Right cardiac atrium (tissue), 5 donors: ENCODE measurements around the gene STOML1. TPM values are rescaled to one million over a fixed set of nuclear protein-coding genes. Genes with fewer than 3 reads are reported as not detected.

Source experiments
- ATAC-seq, 2 donors: fragments of 200-7000 bp; cut with Tn5 transposase; one replicate each; pipeline versions ENCODE4 v1.8.0 to v1.9.1; 2020; ENCODE audit warnings: moderate library complexity in 2 of 2, mild to moderate bottlenecking in 1 of 2
- DNase-seq, 3 donors: peaks; one replicate each; pipeline ENCODE4 v3.0.0-alpha.2; 2020
- H3K27ac ChIP-seq: one replicate; pipeline ENCODE4 v1.5.1; 2013; ENCODE audit warnings: mild to moderate bottlenecking, low read length, control low read depth, moderate library complexity
- H3K27me3 ChIP-seq: one replicate; pipeline ENCODE4 v1.6.1; 2013; ENCODE audit not compliant: control insufficient read depth, insufficient read depth
- H3K4me1 ChIP-seq: one replicate; pipeline ENCODE4 v1.6.1; 2013; ENCODE audit warnings: low read length; ENCODE audit not compliant: control insufficient read depth, insufficient read depth
- H3K4me3 ChIP-seq: one replicate; pipeline ENCODE4 v1.5.1; 2013; ENCODE audit warnings: low read length, control low read depth
- H3K9me3 ChIP-seq: one replicate; pipeline ENCODE4 v1.6.1; 2013; ENCODE audit warnings: low read length; ENCODE audit not compliant: control insufficient read depth
- WGBS: extraction: QIAGEN DNeasy Blood & Tissue Kit; methylation state at CpG from one replicate; pipeline ENCODE4 v1.1.7; 2013; 5-methylcytosine and 5-hydroxymethylcytosine counted together
- intact Hi-C, 4 donors: fragments of 100-400 bp; cut with DNase I; formaldehyde crosslinking; loops; one replicate each; pipeline versions ENCODE4 v1.11.0 to v1.14.0; 2022 to 2023
- polyA plus RNA-seq: library from polyadenylated mRNA; stranded (reverse); fragments of 200-250 nt; gene quantifications from one replicate; pipeline ENCODE4 v1.2.3, GENCODE V29; 2013
- total RNA-seq, 4 donors: library from RNA; stranded (reverse); fragmentation: NEBNext Ultra II Directional; extraction: Animal tissue kit (Norgen Biotek cat#: 25700); gene quantifications; one replicate each; pipeline ENCODE4 v1.2.1, GENCODE V29; 2021
- donor health status: healthy with polysubstance abuse.
- donor health status: DM: no; HTN: yes; CAD: no.
- donor health status: DM: no; HTN: no; CAD: no.
- donor health status: DM: no; HTN: yes; CAD: no; lungs with severe emphysema.
- donor health status: DM: yes; HTN: yes; CAD: no.

The STOML1 gene
- total and polyA plus RNA-seq, 5 donors: 14.9 to 24.3 (median 17.9) TPM

- no peaks in the 10 kb centered on the region for H3K27me3 ChIP-seq
- intact Hi-C loops: no loop called here
- H3K4me3 ChIP-seq: no peak overlapping the region
- 38% methylated on average over 13 of the region's 13 CpGs for WGBS
- H3K4me1 ChIP-seq: peaks cover 11% of the 10 kb centered on the region
- H3K9me3 ChIP-seq: no peaks in the 10 kb centered on the region
- peak overlapping the region; percentile 93 for H3K27ac ChIP-seq
- DNase-seq (peak in 1 of 3 donors; percentile 76), ATAC-seq (peak; percentile 0 to 43)
Measured at GRCh38 chr15:73951601-73952000, 40.5 kb downstream of the STOML1 start.

- 3% methylated on average over 15 of the region's 15 CpGs for WGBS
- Histone ChIP-seq H3K9me3 (no peaks in the 10 kb centered on the region), H3K4me1 (peaks cover 11% of the 10 kb centered on the region), H3K27me3 (no peaks in the 10 kb centered on the region), H3K27ac (peak overlapping the region; percentile 93), H3K4me3 (no peak overlapping the region)
- DNase-seq: peak; percentile 95 to 98 (median 97)
- intact Hi-C loops: no loop called here
- peak; percentile 95 to 96 for ATAC-seq
Measured at GRCh38 chr15:73950831-73951561, 41.1 kb downstream of the STOML1 start.

DNA sequence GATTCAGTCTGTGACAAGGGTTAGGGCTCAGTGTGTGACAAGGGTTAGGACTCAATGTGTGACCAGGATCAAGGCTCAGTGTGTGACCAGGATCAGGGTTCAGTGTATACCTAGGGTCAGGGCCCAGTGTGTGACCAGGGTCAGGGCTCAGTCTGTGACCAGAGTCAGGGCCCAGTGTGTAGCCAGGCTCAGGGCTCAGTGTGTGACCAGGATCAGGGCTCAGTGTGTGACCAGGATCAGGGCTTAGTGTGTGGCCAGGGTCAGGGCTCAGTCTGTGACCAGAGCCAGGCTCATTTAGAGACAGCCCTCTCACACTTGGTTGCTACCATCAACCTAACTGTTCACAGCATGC, 41.6 kb downstream of the STOML1 start:
- peaks cover 11% of the 10 kb centered on the region for H3K4me1 ChIP-seq
- no peak overlapping the region for H3K4me3 ChIP-seq
- ATAC-seq (peak in 1 of 2 donors; percentile 1), DNase-seq (peak in 2 of 3 donors; percentile 32 to 63)
- intact Hi-C loops: no loop called here
- no peaks in the 10 kb centered on the region for H3K27me3 ChIP-seq
- H3K27ac ChIP-seq: peak overlapping the region; percentile 63
- H3K9me3 ChIP-seq: no peaks in the 10 kb centered on the region

- no peaks in the 10 kb centered on the region for H3K9me3 ChIP-seq
- H3K4me3 ChIP-seq: no peak overlapping the region
- ATAC-seq: no peak
- intact Hi-C loops: no loop called here
- no peaks in the 10 kb centered on the region for H3K27me3 ChIP-seq
- WGBS: 89% methylated on average over 10 of the region's 10 CpGs
- no peak overlapping the region for H3K27ac ChIP-seq
- no peak for DNase-seq
- H3K4me1 ChIP-seq: peaks cover 11% of the 10 kb centered on the region
Measured at GRCh38 chr15:73949496-73949895, 42.6 kb downstream of the STOML1 start.

DNA sequence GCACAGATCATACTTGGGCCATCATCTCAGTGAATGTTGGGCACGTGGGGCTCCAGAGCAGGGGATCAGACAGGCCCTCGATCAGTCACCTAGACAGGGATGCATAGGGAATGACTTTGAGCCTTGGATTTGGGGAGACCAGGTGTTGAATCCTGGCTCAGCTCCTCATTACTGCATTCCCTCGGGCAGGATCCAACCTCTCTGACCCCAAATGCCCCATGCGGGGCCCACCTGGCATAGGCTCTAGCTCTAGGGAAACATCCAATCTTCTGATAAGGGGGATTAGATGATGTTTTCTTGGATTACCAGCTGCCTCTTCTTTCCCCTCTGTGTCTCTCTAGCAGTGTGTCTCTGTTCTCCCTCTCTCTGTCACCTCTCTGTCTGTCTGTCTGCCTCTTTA, 43.1 kb downstream of the STOML1 start:
- DNase-seq: no peak
- no peak overlapping the region for H3K27ac ChIP-seq

DNA sequence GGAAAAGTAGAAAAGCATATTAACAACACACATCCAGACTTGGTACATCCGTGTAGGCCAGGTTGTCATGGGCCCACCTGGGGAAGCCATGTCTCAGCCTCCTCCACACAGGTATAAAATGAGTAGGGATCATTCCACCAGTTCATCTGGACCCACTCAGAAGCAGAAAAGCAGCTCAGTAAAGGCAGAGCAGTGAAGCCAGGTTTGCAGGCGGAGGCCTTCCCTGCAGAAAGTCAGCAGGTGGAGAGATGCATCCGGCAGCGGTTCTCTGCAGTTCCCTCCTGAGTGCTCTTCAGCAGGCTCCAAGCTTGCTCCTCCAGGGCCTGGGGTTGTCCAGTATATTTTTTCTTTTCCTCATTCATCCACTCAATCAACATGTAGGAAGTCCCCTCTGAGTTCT, 43.7 kb downstream of the STOML1 start:
- 96% methylated on average over 4 of the region's 4 CpGs for WGBS
- intact Hi-C loops: no loop called here
- Histone ChIP-seq H3K4me1 (peaks cover 10% of the 10 kb centered on the region), H3K4me3 (no peak overlapping the region), H3K27me3 (no peaks in the 10 kb centered on the region), H3K27ac (no peak overlapping the region), H3K9me3 (no peaks in the 10 kb centered on the region)
- ATAC-seq (no peak), DNase-seq (no peak)

More for the DNA sequence above, 43.1 kb downstream of the STOML1 start:
- 72% methylated on average over 4 of the region's 4 CpGs for WGBS
- intact Hi-C loops: no loop called here
- Histone ChIP-seq H3K4me3 (no peak overlapping the region), H3K4me1 (peaks cover 11% of the 10 kb centered on the region), H3K27me3 (no peaks in the 10 kb centered on the region), H3K9me3 (no peaks in the 10 kb centered on the region)
- ATAC-seq: no peak

DNA sequence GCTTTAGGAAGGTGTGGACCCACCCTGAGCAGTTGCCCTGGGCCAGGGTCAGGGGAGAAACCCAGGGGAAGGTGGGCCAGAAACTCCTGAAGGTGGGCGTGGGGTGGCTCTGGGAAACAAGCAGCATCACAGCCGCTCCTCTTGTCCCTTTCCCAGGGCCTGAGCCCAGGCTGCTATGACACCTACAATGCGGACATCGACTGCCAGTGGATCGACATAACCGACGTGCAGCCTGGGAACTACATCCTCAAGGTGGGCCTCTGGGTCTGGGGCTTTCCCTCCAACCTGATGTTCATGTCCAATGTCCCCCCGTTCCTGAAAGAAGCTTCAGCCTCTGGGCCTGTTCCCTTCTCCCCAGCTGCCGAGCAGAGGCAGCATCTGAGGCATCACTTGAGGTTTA, 44.4 kb downstream of the STOML1 start:
- Histone ChIP-seq H3K27ac (no peak overlapping the region), H3K9me3 (no peaks in the 10 kb centered on the region), H3K4me1 (peaks cover 8% of the 10 kb centered on the region), H3K27me3 (no peaks in the 10 kb centered on the region), H3K4me3 (no peak overlapping the region)
- intact Hi-C loops: no loop called here
- WGBS: 94% methylated on average over 9 of the region's 9 CpGs
- DNase-seq (no peak), ATAC-seq (no peak)

DNA sequence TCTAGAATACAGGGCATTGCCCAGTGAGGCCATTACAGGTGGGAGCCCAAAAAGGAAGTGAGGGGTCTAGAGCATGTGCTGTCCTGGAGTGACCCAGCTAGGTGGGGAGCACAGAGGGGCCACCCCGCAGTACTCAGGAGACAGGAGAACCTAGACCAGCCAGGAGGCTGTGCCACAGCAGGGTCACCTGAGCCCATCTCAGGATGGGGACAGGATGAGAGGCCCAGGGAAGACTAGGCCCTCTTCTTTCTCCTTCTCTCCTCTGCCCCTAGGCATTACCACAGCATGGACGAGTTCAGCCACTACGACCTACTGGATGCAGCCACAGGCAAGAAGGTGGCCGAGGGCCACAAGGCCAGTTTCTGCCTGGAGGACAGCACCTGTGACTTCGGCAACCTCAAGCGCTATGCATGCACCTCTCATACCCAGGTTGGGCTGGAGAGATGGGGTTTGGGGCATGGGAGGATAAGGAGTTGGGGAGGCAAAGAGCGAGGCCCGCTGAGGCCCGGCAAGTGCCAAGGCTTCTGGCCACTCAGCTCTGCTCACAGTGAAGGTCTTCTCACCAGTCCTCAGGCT, 45.2 kb downstream of the STOML1 start:
- no peak for ATAC-seq
- peaks cover 8% of the 10 kb centered on the region for H3K4me1 ChIP-seq
- H3K4me3 ChIP-seq: no peak overlapping the region
- no peaks in the 10 kb centered on the region for H3K9me3 ChIP-seq
- WGBS: 95% methylated on average over 9 of the region's 9 CpGs
- intact Hi-C loops: no loop called here
- no peak overlapping the region for H3K27ac ChIP-seq
- no peaks in the 10 kb centered on the region for H3K27me3 ChIP-seq
- no peak for DNase-seq

DNA sequence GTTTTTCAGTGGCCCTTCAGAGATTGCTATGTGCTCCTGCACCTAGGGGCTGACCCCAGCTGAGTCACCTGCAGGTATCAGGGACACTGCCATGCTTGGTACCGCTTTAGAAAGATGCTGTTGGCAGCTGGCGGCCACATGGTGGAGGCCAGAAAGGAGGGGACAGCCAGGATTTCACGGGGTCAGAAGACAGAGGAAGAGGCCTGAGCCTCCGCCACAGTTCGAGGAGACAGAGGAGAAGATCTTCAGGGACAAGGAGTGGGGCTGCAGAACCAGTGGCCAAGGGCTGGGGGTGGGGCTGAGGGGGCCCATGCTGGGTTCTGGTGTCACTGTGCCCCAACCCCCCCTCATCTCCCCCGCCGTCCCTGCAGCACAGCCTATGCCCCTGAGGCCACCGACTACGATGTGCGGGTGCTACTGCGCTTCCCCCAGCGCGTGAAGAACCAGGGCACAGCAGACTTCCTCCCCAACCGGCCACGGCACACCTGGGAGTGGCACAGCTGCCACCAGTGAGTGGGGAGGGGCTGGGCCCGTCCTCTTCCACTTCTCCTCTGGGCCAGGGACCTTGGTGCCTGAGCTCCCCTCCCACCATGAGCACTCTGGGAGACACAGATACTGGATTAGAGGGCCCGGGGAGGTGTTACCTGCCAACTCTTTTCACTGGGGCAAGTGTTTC, 45.9 kb downstream of the STOML1 start:
- no peak overlapping the region for H3K4me3 ChIP-seq
- ATAC-seq (no peak), DNase-seq (no peak)
- no peak overlapping the region for H3K27ac ChIP-seq
- intact Hi-C loops: no loop called here
- 81% methylated on average over 17 of the region's 17 CpGs for WGBS
- no peaks in the 10 kb centered on the region for H3K9me3 ChIP-seq
- H3K4me1 ChIP-seq: peaks cover 4% of the 10 kb centered on the region
- no peaks in the 10 kb centered on the region for H3K27me3 ChIP-seq

DNA sequence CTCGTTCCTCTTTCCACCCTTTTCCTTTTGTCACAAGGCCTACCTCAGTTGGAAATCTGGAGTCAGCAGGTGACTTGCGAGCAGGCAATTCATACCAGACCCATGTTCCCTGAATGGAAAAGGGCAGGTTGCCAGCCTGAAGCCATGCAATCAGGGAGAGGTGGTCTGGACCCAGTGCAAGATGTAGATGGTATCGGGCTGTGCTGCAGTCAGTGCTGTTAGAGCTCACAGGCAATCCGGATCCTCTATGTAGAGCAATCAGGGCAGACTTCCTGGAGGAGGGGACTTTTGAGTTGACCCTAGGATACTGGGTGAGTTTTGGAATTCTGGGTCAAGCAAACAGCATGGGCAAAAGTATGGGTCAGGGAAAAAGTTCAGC, 47.0 kb downstream of the STOML1 start:
- no peak overlapping the region for H3K27ac ChIP-seq
- 75% methylated on average over 4 of the region's 4 CpGs for WGBS
- intact Hi-C loops: no loop called here
- no peaks in the 10 kb centered on the region for H3K9me3 ChIP-seq
- no peaks in the 10 kb centered on the region for H3K27me3 ChIP-seq
- DNase-seq: no peak
- no peak overlapping the region for H3K4me3 ChIP-seq
- peaks cover 7% of the 10 kb centered on the region for H3K4me1 ChIP-seq
- ATAC-seq: no peak
